GM19452 (cell line): ENCODE measurements around the gene LRRC37B.
"Not testable (repeated sequence)": the region's sequence is repeated elsewhere in the genome, so short reads cannot be mapped to it uniquely, and the experiment has no call there.

Experiments used
- ATAC-seq: cut with Tn5 transposase; IDR thresholded peaks from one replicate; pipeline ENCODE4 v1.9.1; 2021; ENCODE audit not compliant: unreplicated experiment

The LRRC37B gene

GRCh38 chr17:32006957-32007462 is at the start of gene LRRC37B:
TSS of gene LRRC37B (plus strand) at chr17:32007383. CDS start at chr17:32021393, 14,010 bp downstream.
- ATAC-seq: peak; percentile 79

GRCh38 chr17:31964131-31964530 is 43.1 kb upstream of the LRRC37B start:
- ATAC-seq: not testable (repeated sequence)

GRCh38 chr17:31967648-31968047 is 39.5 kb upstream of the LRRC37B start:
- ATAC-seq: no peak

GRCh38 chr17:31970416-31970815 is 36.8 kb upstream of the LRRC37B start:
- not testable (repeated sequence) for ATAC-seq

- ATAC-seq: not testable (repeated sequence)
Observed at GRCh38 chr17:31974269-31975071, 32.7 kb upstream of the LRRC37B start.

- not testable (repeated sequence) for ATAC-seq
Observed at GRCh38 chr17:31975391-31975790, 31.8 kb upstream of the LRRC37B start.

GRCh38 chr17:31991821-31992220 is 15.4 kb upstream of the LRRC37B start:
- ATAC-seq: not testable (repeated sequence)

- ATAC-seq: no peak
Observed at GRCh38 chr17:31997005-31997404, 10.2 kb upstream of the LRRC37B start.

- ATAC-seq: peak; percentile 35
Observed at GRCh38 chr17:32007463-32008298, 498 bp downstream of the LRRC37B start.

- no peak for ATAC-seq
Observed at GRCh38 chr17:32009262-32009542, 2.0 kb downstream of the LRRC37B start.

GRCh38 chr17:32010114-32010513 is 2.9 kb downstream of the LRRC37B start:
- ATAC-seq: no peak

- ATAC-seq: no peak
Observed at GRCh38 chr17:32015245-32016013, 8.2 kb downstream of the LRRC37B start.

- no peak for ATAC-seq
Observed at GRCh38 chr17:32016231-32016630, 9.0 kb downstream of the LRRC37B start.

GRCh38 chr17:32019228-32019627 is 12.0 kb downstream of the LRRC37B start:
- no peak for ATAC-seq

GRCh38 chr17:32020943-32021614 is 13.9 kb downstream of the LRRC37B start:
- no peak for ATAC-seq

GRCh38 chr17:32021615-32021955 is 14.4 kb downstream of the LRRC37B start:
- ATAC-seq: no peak

GRCh38 chr17:32022554-32022953 is 15.4 kb downstream of the LRRC37B start:
- ATAC-seq: not testable (repeated sequence)

- not testable (repeated sequence) for ATAC-seq
Observed at GRCh38 chr17:32027271-32027670, 20.1 kb downstream of the LRRC37B start.

GRCh38 chr17:32033223-32033622 is 26.0 kb downstream of the LRRC37B start:
- ATAC-seq: no peak

GRCh38 chr17:32033812-32034211 is 26.6 kb downstream of the LRRC37B start:
- not testable (repeated sequence) for ATAC-seq

GRCh38 chr17:32040246-32040645 is 33.1 kb downstream of the LRRC37B start:
- ATAC-seq: not testable (repeated sequence)
